ENCODE results near the gene NINJ2.

The NINJ2 gene

DNA sequence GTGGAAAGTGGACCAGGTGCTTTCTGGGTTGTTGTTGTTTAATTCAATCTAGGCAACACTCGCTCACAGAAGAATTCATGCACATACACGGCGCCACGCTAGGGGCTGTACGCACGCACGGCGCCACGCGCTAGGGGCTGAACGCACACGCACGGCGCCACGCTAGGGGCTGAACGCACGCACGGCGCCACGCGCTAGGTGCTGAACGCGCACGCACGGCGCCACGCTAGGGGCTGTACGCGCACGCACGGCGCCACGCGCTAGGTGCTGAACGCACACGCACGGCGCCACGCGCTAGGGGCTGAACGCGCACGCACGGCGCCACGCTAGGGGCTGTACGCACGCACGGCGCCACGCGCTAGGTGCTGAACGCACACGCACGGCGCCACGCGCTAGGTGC, 54.3 kb downstream of the NINJ2 start:
- Histone ChIP-seq H3K4me1 (ENCODE audit: control insufficient read depth, insufficient read depth, low read length) (no peaks in the 10 kb centered on the region), H3K9ac (ENCODE audit: low read depth, low read length) (no peak overlapping the region)

DNA sequence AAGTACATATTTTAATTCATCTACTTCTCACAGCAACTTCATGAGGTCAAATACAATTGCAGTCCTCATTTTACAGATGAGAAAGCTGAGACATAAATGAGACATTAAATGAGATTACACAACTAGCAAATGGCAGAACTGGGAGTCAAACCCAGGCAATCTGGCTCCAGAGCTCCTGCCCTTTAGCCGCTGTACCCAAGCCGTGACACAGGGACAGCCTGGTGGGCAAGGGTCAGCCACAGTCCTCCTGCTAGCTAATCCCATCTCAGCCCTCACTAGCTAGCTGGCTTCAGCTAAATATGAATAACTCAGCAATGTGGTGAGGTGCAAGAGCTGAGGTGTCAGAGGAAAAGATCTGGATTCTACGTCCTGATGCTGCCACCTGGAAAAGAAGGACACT, 54.8 kb downstream of the NINJ2 start:
- no peak overlapping the region for H3K27ac ChIP-seq (ENCODE audit: low read depth, low read length)
- no peaks in the 10 kb centered on the region for H3K4me1 ChIP-seq (ENCODE audit: control insufficient read depth, insufficient read depth, low read length)
- H3K4me3 ChIP-seq (ENCODE audit: low read depth, low read length), result no peak overlapping the region
- H3K36me3 ChIP-seq (ENCODE audit: control insufficient read depth, insufficient read depth, low read length), result no peaks in the 10 kb centered on the region
- H3K9me3 ChIP-seq (ENCODE audit: control insufficient read depth, insufficient read depth, low read length), result no peaks in the 10 kb centered on the region
- no peaks in the 10 kb centered on the region for H3K27me3 ChIP-seq (ENCODE audit: control insufficient read depth, insufficient read depth, low read length)
- H3K9ac ChIP-seq (ENCODE audit: low read depth, low read length), result no peak overlapping the region

More for the DNA sequence above, 54.3 kb downstream of the NINJ2 start:
- Histone ChIP-seq H3K27me3 (ENCODE audit: control insufficient read depth, insufficient read depth, low read length) (no peaks in the 10 kb centered on the region), H3K4me3 (ENCODE audit: low read depth, low read length) (no peak overlapping the region), H3K27ac (ENCODE audit: low read depth, low read length) (no peak overlapping the region), H3K36me3 (ENCODE audit: control insufficient read depth, insufficient read depth, low read length) (no peaks in the 10 kb centered on the region), H3K9me3 (ENCODE audit: control insufficient read depth, insufficient read depth, low read length) (no peaks in the 10 kb centered on the region)

GRCh38 chr12:607541-608001, 55.7 kb downstream of the NINJ2 start:
- H3K4me3 ChIP-seq (ENCODE audit: low read depth, low read length), result no peak overlapping the region
- H3K27me3 ChIP-seq (ENCODE audit: control insufficient read depth, insufficient read depth, low read length), result no peaks in the 10 kb centered on the region
- no peak overlapping the region for H3K27ac ChIP-seq (ENCODE audit: low read depth, low read length)
- H3K9me3 ChIP-seq (ENCODE audit: control insufficient read depth, insufficient read depth, low read length), result no peaks in the 10 kb centered on the region
- no peaks in the 10 kb centered on the region for H3K36me3 ChIP-seq (ENCODE audit: control insufficient read depth, insufficient read depth, low read length)
- H3K9ac ChIP-seq (ENCODE audit: low read depth, low read length), result no peak overlapping the region
- no peaks in the 10 kb centered on the region for H3K4me1 ChIP-seq (ENCODE audit: control insufficient read depth, insufficient read depth, low read length)

GRCh38 chr12:604956-605355, 58.3 kb downstream of the NINJ2 start:
- H3K36me3 ChIP-seq (ENCODE audit: control insufficient read depth, insufficient read depth, low read length), result no peaks in the 10 kb centered on the region
- H3K4me1 ChIP-seq (ENCODE audit: control insufficient read depth, insufficient read depth, low read length), result no peaks in the 10 kb centered on the region
- no peaks in the 10 kb centered on the region for H3K27me3 ChIP-seq (ENCODE audit: control insufficient read depth, insufficient read depth, low read length)
- no peak overlapping the region for H3K4me3 ChIP-seq (ENCODE audit: low read depth, low read length)
- H3K27ac ChIP-seq (ENCODE audit: low read depth, low read length), result no peak overlapping the region
- no peaks in the 10 kb centered on the region for H3K9me3 ChIP-seq (ENCODE audit: control insufficient read depth, insufficient read depth, low read length)
- H3K9ac ChIP-seq (ENCODE audit: low read depth, low read length), result no peak overlapping the region

- H3K9me3 ChIP-seq (ENCODE audit: control insufficient read depth, insufficient read depth, low read length), result no peaks in the 10 kb centered on the region
- no peaks in the 10 kb centered on the region for H3K27me3 ChIP-seq (ENCODE audit: control insufficient read depth, insufficient read depth, low read length)
- H3K4me1 ChIP-seq (ENCODE audit: control insufficient read depth, insufficient read depth, low read length), result 0 out of 2 replicates have a peak, but pooled peaks cover 4% of the 10 kb centered on the region
- no peak overlapping the region for H3K27ac ChIP-seq (ENCODE audit: low read depth, low read length)
- H3K4me3 ChIP-seq (ENCODE audit: low read depth, low read length), result no peak overlapping the region
- H3K9ac ChIP-seq (ENCODE audit: low read depth, low read length), result no peak overlapping the region
- H3K36me3 ChIP-seq (ENCODE audit: control insufficient read depth, insufficient read depth, low read length), result no peaks in the 10 kb centered on the region
Observed at GRCh38 chr12:602700-603068, 60.6 kb downstream of the NINJ2 start.

GRCh38 chr12:601976-602699, 61.1 kb downstream of the NINJ2 start:
- Histone ChIP-seq H3K27ac (ENCODE audit: low read depth, low read length) (no peak overlapping the region), H3K4me1 (ENCODE audit: control insufficient read depth, insufficient read depth, low read length) (0 out of 2 replicates have a peak, but pooled peaks cover 4% of the 10 kb centered on the region), H3K27me3 (ENCODE audit: control insufficient read depth, insufficient read depth, low read length) (no peaks in the 10 kb centered on the region), H3K9me3 (ENCODE audit: control insufficient read depth, insufficient read depth, low read length) (no peaks in the 10 kb centered on the region), H3K9ac (ENCODE audit: low read depth, low read length) (no peak overlapping the region), H3K36me3 (ENCODE audit: control insufficient read depth, insufficient read depth, low read length) (no peaks in the 10 kb centered on the region), H3K4me3 (ENCODE audit: low read depth, low read length) (no peak overlapping the region)

- no peak overlapping the region for H3K4me3 ChIP-seq (ENCODE audit: low read depth, low read length)
- no peak overlapping the region for H3K9ac ChIP-seq (ENCODE audit: low read depth, low read length)
- no peaks in the 10 kb centered on the region for H3K27me3 ChIP-seq (ENCODE audit: control insufficient read depth, insufficient read depth, low read length)
- no peaks in the 10 kb centered on the region for H3K9me3 ChIP-seq (ENCODE audit: control insufficient read depth, insufficient read depth, low read length)
- no peaks in the 10 kb centered on the region for H3K36me3 ChIP-seq (ENCODE audit: control insufficient read depth, insufficient read depth, low read length)
- H3K27ac ChIP-seq (ENCODE audit: low read depth, low read length), result no peak overlapping the region
- H3K4me1 ChIP-seq (ENCODE audit: control insufficient read depth, insufficient read depth, low read length), result 0 out of 2 replicates have a peak, but pooled peaks cover 4% of the 10 kb centered on the region
Observed at GRCh38 chr12:599756-600155, 63.5 kb downstream of the NINJ2 start.

- Histone ChIP-seq H3K27me3 (ENCODE audit: control insufficient read depth, insufficient read depth, low read length) (no peaks in the 10 kb centered on the region), H3K4me3 (ENCODE audit: low read depth, low read length) (no peak overlapping the region)
Observed at GRCh38 chr12:597926-598568, 65.2 kb downstream of the NINJ2 start.

DNA sequence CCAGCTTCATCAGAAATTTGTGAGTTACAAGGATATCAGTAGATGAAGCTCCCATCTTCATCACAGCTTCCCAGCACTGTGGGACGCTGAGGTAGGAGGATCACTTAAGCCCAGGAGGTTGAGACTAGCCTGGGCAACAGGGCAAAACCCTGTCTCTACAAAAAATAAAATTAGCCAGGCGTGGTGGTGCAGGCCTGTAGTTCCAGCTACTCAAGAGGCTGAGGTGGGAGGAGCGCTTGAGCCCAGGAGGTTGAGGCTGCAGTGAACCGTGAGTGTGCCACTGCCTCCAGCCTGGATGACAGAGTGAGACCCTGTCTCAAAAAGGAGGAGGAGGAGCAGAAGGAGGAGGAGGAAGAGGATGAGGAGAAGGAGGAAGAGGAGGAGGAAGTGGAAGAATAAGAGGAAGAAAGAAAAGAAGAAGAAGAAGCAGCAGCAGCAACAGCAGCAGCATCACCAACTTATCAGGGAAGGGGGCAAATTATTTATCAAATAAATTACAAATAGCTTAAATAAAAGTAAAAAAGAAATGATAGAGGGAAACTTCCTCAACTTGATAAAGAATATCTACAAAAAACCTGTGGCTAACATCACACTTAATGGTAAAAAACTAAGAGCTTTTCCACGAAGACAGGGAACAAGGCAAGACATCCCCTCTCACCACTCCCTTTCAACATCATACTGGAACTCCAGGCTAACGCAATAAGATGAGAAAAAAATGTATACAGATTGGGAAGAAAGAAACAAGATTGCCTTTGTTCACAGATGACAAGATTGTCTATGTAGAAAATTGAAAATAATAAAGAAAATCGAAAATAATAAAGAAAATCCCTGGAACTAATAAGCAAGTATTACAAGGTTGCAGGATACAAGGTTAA, 69.6 kb downstream of the NINJ2 start:
- H3K27me3 ChIP-seq (ENCODE audit: control insufficient read depth, insufficient read depth, low read length), result no peaks in the 10 kb centered on the region
- H3K27ac ChIP-seq (ENCODE audit: low read depth, low read length), result no peak overlapping the region
- no peaks in the 10 kb centered on the region for H3K36me3 ChIP-seq (ENCODE audit: control insufficient read depth, insufficient read depth, low read length)
- H3K9ac ChIP-seq (ENCODE audit: low read depth, low read length), result no peak overlapping the region
- 0 out of 2 replicates have a peak, but pooled peaks cover 4% of the 10 kb centered on the region for H3K4me1 ChIP-seq (ENCODE audit: control insufficient read depth, insufficient read depth, low read length)
- H3K9me3 ChIP-seq (ENCODE audit: control insufficient read depth, insufficient read depth, low read length), result no peaks in the 10 kb centered on the region
- H3K4me3 ChIP-seq (ENCODE audit: low read depth, low read length), result no peak overlapping the region

More at GRCh38 chr12:597926-598568, 65.2 kb downstream of the NINJ2 start:
- H3K9me3 ChIP-seq (ENCODE audit: control insufficient read depth, insufficient read depth, low read length), result no peaks in the 10 kb centered on the region
- no peaks in the 10 kb centered on the region for H3K36me3 ChIP-seq (ENCODE audit: control insufficient read depth, insufficient read depth, low read length)
- H3K27ac ChIP-seq (ENCODE audit: low read depth, low read length), result no peak overlapping the region
- H3K9ac ChIP-seq (ENCODE audit: low read depth, low read length), result no peak overlapping the region
- H3K4me1 ChIP-seq (ENCODE audit: control insufficient read depth, insufficient read depth, low read length), result 0 out of 2 replicates have a peak, but pooled peaks cover 4% of the 10 kb centered on the region

DNA sequence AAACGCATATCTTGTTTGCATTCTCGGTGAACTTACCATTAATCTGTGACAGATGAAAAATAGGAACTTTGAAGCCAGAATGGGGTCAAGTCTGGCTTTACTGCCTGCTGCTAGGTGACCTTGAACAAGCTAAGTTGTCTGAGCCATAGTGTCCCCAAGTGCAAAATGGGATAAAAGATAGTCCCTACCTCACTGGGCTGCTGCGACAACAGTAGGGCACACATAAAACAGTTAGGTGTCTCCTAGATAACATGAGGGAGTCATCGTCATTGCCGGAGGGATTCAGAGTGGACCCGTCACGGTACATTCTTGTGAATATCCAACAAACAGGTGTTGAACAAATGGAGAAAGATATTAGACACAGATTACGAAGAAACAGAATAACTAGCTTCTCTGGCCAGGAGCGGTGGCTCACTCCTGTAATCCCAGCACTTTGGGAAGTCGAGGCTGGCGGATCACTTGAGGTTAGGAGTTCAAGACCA, 71.2 kb downstream of the NINJ2 start:
- Histone ChIP-seq H3K4me3 (ENCODE audit: low read depth, low read length) (no peak overlapping the region), H3K27ac (ENCODE audit: low read depth, low read length) (no peak overlapping the region)

More for the DNA sequence above, 71.2 kb downstream of the NINJ2 start:
- no peak overlapping the region for H3K9ac ChIP-seq (ENCODE audit: low read depth, low read length)
- H3K36me3 ChIP-seq (ENCODE audit: control insufficient read depth, insufficient read depth, low read length), result no peaks in the 10 kb centered on the region
- H3K4me1 ChIP-seq (ENCODE audit: control insufficient read depth, insufficient read depth, low read length), result no peaks in the 10 kb centered on the region
- no peaks in the 10 kb centered on the region for H3K27me3 ChIP-seq (ENCODE audit: control insufficient read depth, insufficient read depth, low read length)
- H3K9me3 ChIP-seq (ENCODE audit: control insufficient read depth, insufficient read depth, low read length), result no peaks in the 10 kb centered on the region

All from HUES48 (cell line).